ENCODE data around the gene SELENOI.

- TF ChIP-seq, protein P1, sequence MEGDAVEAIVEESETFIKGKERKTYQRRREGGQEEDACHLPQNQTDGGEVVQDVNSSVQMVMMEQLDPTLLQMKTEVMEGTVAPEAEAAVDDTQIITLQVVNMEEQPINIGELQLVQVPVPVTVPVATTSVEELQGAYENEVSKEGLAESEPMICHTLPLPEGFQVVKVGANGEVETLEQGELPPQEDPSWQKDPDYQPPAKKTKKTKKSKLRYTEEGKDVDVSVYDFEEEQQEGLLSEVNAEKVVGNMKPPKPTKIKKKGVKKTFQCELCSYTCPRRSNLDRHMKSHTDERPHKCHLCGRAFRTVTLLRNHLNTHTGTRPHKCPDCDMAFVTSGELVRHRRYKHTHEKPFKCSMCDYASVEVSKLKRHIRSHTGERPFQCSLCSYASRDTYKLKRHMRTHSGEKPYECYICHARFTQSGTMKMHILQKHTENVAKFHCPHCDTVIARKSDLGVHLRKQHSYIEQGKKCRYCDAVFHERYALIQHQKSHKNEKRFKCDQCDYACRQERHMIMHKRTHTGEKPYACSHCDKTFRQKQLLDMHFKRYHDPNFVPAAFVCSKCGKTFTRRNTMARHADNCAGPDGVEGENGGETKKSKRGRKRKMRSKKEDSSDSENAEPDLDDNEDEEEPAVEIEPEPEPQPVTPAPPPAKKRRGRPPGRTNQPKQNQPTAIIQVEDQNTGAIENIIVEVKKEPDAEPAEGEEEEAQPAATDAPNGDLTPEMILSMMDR (IDR thresholded peaks at IDR 0.05; ENCODE audit: insufficient read depth, low read depth, low read length) = no peak
- TF ChIP-seq EZH2 (IDR thresholded peaks at IDR 0.05; ENCODE audit: insufficient read depth, low read length) = no peak
These were observed 18.0 kb downstream of the SELENOI start for GRCh38 chr2:26363958-26364357.
